GM21447 (cell line): ENCODE measurements around the gene SLIT1.

ENCODE experiments used
- ATAC-seq: cut with Tn5 transposase; IDR thresholded peaks from one replicate; pipeline ENCODE4 v1.9.1; 2021; ENCODE audit not compliant: unreplicated experiment

Gene SLIT1

DNA sequence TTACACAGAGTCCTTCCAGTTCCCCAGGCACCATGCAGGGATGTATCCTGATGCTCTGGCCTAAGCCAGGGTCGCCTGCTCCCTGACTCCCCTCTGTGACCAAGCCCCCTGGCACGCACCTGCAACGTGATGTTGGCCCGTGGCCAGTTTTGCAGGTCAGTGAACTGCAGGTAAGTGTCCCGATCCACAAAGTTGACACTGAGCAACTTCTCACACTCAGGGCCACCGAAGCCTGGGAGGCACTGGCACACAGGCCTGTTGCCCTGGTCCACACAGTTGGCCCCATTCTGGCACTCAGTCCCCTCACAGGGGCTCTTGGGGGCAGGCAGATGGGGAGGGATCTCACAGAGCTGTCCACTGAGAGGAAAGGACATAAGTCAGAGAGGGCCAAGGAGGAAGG lies 179.4 kb downstream of the SLIT1 start:
- ATAC-seq = no peak

DNA sequence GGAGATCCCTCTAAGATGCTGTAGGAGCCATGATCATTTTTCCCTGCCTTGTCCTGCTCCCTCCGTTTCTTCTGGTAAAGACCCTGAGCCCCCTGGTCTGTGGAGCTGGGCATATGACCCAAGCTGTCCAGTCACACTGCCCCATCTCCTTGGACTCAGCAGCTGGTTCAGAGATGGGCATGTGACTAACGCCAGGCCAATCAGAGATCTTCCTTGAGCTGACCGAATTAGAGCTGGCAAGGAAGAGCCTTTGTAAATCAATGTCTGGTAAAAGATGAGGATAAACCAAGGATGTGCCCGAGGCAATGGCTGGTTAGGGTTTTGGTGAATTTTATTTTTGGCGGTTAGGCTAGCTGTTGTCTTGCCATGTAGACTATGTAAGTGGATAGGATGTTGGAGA lies 180.4 kb downstream of the SLIT1 start:
- no peak for ATAC-seq

DNA sequence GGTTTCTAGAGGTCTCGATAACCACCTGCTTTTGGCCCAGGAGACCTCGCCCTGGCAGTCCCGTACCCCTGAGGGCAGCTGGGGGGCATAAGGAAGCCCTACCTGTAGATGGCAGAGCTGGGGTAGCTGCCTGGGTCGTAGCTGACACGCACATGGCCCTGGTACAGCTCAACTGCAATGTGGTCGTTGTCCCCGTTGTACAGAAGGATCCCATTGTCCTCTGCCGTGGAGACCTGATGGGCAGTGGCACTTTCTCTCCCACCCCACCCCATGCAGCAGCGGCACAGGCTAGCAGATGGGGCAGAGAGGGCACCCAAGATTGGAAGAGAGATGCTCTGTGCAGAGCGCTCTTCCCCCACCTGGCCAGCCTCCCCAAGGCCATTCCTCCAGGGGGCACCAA lies 181.2 kb downstream of the SLIT1 start:
- ATAC-seq = no peak

DNA sequence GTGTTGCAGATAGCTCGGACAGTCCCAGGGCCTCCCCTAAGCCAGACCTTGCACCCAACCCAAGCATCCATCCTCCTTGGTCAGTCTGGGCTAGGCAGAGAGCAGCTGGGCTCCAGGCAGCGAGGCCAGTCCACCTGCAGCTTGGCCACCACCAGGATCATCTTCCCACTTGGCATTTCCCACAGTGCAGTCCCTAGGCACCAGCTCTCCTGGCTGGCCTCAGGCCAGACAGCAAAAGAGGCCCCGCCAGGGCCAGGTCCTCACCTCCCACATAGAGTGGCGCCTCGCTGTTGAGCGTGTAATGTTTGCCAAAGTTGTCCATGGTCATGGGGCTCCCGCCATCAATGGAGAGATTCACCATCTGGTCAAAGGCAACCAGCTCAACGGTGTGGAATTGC lies 182.0 kb downstream of the SLIT1 start:
- ATAC-seq = no peak

DNA sequence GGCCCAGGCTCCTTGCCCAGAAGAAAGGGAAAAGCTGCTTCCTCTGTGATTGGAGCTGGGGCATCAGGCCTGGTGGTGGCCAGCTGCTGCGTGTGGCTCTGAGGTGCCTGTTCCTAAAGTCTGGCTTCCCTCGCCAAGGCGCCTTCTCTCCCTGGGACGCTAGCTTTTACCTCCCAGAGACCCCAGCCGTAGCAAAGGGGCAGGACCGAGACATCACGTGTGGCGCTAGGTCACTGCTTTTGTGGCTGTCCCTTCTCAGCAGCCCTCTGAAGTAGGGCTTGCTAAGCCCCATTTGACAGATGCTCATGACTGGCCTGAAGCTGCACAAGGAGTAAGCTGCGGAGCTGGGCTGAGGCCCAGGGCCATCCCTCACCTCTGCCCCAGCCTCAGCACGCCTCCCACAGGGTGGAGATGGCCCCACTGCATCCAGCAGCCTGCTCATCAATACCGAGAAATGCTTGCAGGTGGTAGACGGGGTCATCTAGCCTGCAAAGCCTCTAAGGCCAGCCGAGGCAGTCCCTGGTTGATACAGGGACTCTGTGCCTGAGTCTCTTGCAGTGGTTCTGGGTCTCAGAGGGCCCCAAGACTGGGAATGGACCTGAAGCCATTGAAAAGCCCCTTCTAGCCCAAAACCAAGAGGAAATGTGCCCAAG lies 182.5 kb downstream of the SLIT1 start:
- ATAC-seq = no peak

DNA sequence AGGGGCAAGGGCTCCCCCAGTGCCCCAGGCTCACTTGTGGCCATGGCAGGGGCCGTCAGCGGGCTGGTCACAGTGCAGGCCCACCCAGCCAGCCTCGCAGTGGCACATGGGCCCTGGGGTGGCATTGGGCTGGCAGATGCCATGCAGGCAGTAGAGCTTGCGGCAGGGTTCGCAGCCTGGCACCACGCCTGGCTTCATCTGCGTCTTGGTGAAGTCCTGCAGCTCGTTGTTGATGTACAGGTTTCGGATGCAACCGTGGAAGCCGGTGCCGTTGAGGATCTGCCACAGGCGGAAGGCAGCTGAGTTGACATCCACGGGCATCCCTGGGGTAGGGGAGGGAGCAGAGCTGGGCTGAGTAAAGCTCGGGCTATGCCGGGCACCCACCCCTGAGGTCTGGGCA lies 183.1 kb downstream of the SLIT1 start:
- ATAC-seq = no peak

DNA sequence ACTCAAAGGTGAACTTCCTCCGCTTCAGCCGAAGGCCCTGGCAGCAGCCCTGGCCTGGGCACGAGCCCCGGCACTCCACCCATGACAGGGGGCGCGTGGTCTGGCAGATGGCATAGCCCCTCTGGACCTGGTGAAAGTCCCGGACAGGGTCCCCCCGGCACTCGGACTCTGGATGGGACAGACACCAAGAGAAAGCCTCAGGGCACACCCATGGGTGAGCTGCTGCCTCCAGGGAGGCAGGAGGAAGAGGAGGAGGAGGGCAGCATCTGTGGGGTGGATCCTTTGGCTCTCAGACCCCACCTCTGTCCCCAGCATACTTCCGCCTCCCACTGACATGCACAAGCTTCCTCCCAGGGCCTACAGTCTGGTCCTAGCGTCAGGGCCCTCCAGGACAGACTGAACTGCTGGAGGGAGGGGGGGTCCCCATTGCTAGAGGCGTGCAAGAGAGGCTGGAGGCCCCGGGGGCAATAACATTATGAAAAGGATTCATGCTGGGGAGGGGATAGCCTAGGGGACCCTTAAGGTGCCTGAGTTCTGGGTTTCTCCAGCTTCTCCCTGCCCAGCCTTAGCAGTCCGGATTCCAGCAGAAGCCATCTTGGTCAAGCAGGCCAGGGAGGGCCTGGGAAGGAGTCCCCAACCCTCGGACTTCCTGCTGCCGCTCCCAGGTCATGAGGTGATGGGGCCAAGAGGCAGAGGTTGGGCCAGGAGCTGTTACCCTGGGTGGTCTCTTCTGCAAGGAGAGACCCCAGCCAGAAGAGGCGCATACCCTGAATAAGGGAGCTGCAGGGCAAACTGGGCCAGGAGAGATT lies 184.4 kb downstream of the SLIT1 start:
- no peak for ATAC-seq

DNA sequence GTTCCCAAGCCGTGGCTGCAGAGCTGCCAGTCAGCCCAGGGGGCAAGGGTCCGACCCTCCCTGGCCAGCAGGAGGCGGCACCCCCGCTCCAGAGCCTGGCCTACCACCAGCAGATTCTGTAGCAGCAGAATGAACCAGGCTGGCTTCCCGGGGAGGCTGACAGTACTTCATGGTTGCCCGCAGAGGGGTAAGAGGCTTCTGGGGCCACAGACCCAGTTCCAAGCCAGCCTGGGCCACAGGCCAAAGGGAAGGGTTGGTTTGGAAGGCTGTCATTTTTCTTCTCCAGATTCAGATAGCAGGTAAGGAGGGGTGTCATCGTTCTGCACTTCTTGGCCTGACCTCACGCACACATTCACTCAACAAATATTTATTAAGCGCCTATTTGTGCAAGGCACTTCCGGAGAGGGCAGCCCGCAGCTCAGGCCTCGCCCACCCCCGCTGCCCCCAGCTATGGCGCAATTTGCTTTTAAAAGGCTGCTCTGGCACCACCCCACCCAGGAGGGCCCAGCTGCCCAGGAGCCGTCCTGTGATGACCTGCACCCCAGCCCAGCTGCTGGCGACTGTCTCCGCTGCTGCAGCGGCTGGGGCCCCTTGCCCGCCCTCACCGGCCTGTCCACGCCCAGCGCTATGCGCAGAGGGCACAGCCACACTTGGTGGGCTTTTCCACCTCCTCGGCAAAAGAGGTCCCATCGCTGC lies 185.1 kb downstream of the SLIT1 start:
- no peak for ATAC-seq

DNA sequence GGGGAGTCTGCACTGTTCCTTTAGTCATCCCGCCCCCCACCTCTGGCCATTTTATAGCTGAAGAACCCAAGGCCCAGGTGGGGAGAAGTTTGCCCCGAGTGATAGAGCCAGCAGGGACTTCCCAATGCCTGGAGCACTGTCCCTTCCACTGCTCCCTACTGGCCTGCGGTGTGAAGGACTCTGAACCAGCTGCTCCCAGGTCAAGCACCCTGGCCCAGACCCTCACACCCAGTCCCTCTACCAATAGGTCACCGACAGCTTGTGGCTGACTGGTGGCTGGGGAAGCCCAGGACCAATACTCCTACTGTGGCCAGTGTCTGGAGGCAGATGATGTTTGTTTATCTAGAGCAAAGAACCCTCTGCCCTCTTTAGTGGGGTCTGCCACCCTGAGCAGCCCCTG lies 185.8 kb downstream of the SLIT1 start:
- ATAC-seq = no peak

DNA sequence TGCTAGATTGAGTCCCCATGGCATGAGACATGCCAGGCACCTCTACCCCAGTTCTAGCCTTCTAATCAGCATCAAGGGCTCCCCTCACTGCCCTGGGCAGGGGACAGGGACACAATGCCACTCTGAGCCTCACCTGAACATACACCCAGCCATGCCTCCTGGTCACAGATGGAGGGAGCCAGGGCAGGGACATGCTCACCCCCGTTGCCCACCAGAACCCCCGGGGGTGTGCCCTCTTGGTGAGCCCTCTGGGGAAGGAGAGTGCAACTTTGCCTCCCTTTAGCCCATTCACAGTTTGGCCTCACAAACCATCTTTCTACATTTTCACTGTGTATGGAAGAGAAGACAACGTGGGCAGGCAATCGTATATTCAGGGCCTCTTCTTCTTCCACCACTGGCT lies 186.4 kb downstream of the SLIT1 start:
- no peak for ATAC-seq

DNA sequence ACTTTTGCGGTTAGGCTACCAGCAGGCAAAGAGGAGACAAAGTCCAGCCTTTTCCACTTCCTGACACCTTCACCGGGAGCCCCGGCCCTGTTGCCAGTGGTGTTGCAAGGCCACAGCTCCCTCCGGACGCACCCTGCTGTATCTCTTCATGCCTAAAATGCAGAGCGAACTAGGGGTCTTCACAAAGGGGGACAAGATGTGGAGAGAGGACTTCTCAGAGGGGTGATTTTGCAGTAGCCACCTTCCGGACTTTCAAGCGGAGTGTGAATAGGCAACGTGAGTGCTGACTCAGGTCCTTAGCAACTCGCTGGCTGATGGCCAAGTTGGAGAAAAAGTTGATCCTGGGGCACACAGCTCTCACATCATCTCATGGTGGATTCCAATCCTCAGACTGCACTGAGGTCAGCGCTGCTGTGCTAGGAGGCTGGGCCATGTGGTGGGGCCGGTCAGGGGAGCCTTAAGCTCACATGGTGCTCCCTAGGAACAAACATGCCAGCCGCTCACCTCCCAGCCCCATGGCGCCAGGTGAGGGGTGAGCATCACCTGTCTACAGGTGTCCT lies 187.3 kb downstream of the SLIT1 start:
- no peak for ATAC-seq

DNA sequence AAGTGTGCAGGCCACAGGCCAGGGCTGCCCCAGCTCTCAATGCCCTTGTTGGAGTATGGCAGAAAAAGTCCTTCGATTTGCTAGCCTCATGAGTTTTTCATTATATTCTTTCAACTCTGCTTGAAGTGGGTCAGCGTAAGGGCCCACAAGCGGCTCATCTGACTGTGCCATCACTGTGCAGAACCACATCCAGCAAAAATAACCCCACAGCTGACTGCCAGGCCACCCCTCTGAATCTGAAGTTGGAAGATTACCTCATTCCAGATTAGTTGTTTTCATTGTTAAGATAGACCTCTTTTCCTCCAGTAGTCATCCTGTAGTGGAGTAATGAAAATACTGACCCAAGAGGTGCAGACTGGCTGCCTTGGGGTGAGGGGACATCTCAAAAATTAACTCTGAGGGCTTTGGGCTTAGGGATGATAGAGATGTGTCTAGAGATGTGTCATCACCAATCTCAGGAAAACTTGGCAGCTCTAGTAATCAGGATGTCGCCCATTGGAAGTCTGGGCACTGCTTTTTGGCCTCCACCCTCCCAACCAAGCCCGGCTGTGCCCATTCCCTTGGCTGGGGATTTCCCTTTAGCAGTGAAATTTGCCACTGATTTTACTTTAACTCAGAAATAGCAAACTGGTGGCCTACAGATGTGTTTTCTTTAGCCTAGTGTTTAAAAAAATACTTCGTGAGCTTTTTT lies 189.3 kb downstream of the SLIT1 start:
- ATAC-seq = no peak

DNA sequence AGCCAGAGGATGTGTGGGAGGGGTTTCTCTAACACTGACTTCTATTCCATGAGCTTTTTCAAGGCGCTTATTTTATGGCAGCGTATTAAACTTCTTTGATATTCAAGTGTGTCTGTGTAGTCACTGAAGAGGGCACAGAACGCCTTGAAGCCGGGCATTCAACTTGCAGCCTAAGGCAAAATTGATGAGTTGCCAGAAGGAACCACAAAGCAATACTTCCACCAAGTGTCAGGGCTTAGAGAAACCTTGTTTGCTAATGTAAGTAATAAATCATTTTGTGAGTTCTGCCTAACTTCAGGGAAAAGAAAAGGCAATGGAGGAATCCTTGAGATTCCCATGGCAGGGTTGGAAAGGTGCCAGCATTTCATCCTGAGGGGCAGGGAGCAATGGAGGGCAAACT lies 189.9 kb downstream of the SLIT1 start:
- ATAC-seq = no peak

DNA sequence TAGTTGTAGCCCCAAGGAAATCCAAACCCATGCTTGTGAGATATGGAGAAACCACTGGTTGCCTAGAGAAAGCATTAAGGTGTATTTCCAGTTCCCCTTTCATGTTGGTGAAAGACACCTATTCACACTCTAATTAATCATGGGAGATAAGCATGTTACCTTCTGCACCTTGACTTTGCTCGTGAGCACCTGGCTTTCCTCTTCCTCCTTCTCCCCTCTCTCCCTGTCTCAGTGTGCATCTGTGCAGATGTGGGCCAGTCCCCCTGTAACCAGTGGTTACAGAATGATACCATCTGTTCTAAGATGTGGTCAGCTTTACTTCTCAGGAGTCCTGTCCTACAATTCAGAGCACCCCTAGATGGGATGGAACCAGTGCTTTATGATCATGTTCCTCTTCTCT lies 193.0 kb downstream of the SLIT1 start:
- peak; percentile 67 for ATAC-seq

DNA sequence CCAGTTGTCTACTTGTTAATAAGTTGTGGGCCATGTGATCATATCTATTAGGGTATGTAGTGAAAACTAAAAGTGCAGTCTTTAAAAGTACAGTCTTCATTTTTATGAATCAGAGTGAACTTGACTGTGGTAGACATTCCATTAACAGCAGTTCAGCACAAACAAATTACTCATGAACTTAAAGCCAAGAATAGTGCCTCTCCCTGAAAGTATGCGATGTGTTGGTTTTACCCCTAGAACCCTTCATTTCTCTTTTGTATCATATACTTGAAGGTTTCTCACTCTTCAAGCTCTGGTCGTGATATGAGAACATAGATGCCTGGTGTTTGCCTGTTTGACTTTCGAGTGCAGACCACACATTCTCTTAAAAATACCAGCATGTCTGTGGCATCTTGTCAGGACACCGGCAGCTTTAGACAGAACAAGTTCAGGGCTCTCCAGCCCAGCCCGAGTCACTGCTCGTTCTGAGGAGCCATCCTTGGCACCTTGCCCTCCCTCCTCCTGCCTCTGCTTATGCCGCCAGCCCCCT lies 194.4 kb downstream of the SLIT1 start:
- ATAC-seq = peak; percentile 54

DNA sequence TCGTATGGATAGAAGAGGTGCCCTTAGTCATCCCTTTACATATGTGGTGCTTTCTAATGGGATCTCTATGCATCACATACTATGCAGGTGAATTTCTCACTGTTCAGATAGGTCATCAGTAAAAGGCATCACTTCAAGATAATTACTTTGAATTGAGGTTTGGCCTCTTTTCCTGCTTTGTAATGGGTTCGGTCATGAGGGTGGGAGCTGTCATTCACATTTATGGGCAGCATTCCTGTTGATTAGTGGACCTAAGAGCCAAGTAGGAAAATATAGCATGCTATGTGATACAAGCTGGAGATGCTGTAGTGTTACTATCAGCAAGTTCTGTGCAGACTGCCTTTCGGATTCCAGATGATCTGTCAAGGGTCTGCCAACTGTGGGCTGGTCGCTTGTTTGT lies 197.3 kb downstream of the SLIT1 start:
- no peak for ATAC-seq

DNA sequence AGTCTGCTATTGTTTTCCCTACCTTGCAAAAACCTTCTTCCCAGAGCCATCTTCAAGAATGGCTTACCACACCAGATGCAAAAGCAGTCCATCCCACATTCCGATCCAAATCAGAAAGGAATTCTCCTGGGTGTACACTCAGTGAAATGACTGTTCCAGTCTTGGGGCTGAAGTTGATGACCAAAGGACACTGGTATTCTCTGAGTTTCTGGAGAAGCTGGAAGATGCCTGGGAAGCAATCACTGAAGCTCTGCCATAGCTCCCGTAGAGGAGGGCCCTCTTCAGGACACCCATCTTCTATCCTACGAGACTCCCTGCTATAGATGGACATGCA lies 197.9 kb downstream of the SLIT1 start:
- ATAC-seq = no peak

DNA sequence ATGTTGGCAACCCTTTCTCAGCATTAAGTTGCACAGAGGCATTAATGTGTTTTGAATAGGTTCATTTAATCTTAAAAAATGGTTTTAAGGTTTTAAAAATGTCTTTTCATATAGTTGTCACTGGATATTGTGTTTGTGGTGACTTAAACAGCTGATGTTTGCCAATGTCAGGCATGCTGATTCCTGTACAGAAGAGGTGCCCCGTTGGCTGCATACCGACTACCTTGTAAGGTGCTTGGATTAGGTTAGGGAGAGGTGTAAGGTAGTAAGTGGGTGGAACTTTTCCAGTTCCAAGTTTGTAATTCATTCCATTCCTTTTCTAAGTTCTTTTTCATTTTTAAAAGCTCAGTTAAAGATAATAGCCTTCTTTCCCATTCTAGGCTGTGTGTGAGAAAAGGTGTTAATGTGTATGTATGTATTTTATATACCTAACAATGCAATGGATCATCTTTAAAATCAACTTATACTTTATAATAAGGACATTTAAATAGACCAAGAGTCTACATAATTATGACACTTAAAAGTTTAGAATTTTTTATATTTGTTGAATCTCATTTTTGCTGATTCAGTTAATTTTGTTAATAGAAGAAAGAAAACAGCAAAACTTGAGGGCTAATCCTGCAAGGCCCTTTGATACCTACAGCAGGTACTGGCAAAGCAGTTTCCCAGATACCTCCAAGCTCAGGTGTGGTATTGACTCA lies 198.5 kb downstream of the SLIT1 start:
- no peak for ATAC-seq

DNA sequence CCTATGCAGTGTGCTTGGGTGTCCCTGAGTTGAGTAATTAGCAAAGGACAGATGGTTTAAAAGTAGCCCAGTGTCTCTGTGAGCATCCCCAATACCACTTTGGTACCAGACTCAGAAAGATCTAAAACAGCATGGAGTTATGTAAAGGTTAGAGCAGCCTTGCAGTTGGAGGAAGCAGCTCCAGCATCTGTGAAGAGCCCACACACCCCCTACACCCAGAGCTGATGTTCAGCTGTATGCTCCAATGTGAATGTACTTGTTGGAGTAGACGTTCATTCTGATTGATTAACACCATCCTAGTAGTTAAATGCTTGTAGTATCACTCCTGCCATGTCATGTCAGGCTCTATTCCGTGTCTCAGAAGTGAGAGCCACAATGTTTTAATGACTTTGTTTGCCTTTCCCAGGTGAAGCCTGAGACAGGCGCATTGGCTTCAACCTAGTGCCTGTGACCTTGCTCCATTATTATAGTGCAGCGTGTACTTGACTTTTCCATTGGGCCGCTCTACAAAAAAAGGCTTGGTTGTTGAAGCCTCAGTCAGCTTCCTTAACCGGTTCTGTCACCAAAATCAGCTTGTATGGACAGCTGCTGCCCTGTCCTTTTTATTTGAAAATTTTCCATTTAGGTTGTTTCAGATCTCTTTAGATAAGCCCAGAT lies 199.4 kb downstream of the SLIT1 start:
- ATAC-seq = no peak

DNA sequence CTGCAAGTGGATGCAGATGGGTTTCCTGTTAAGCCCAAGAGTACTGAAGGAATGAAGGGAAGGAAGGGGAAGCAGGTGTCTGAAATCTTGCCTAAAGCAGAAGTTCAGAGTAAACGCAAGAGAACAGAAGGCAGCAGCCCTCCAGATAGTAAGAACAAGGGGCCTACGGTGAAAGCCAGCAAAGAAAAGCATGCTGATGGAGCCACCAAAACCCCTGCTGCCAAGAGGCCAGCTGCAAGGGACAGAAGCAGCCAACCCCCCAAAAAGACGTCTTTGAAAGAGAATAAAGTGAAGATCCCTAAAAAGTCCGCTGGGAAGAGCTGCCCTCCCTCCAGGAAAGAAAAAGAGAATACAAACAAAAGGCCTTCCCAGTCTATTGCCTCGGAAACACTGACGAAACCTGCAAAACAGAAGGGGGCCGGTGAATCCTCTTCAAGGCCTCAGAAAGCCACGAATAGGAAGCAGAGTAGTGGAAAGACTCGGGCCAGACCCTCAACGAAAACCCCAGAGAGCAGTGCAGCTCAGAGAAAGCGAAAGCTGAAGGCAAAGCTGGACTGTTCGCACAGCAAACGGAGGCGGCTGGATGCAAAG lies 201.1 kb downstream of the SLIT1 start:
- peak; percentile 76 for ATAC-seq
